H9 (cell line): ENCODE measurements around the gene ARID1B. TPM values are rescaled to one million over a fixed set of nuclear protein-coding genes. Genes with fewer than 3 reads are reported as not detected.

Source experiments
- DNase-seq: peaks from one replicate; pipeline ENCODE4 v3.0.0-alpha.2; 2017
- H2AFZ ChIP-seq: one replicate; pipeline ENCODE4 v1.6.1; 2013; ENCODE audit warnings: mild to moderate bottlenecking, low read length, control low read depth, moderate library complexity
- H2AK5ac ChIP-seq: 2 replicates; pipeline ENCODE4 v1.6.1; 2013; ENCODE audit warnings: low read length, control low read depth, mixed read lengths; ENCODE audit not compliant: insufficient read length
- H2BK120ac ChIP-seq: one replicate; pipeline ENCODE4 v1.6.1; 2013; ENCODE audit warnings: low read depth, mild to moderate bottlenecking, low read length, control low read depth, inconsistent platforms; ENCODE audit not compliant: poor library complexity, severe bottlenecking
- H2BK12ac ChIP-seq: 2 replicates; pipeline ENCODE4 v1.6.1; 2013; ENCODE audit warnings: low read length, control low read depth, mixed read lengths, low read depth; ENCODE audit not compliant: insufficient read length
- H2BK15ac ChIP-seq: 2 replicates; pipeline ENCODE4 v1.6.1; 2013; ENCODE audit warnings: low read depth, low read length, control low read depth
- H2BK20ac ChIP-seq: one replicate; pipeline ENCODE4 v1.6.1; 2013; ENCODE audit warnings: low read depth, mild to moderate bottlenecking, low read length, control low read depth, inconsistent platforms; ENCODE audit not compliant: poor library complexity, severe bottlenecking
- H2BK5ac ChIP-seq: 2 replicates; pipeline ENCODE4 v1.6.1; 2013; ENCODE audit warnings: low read length, control low read depth, mixed read lengths; ENCODE audit not compliant: insufficient read length
- H3K14ac ChIP-seq: 2 replicates; pipeline ENCODE4 v1.6.1; 2013; ENCODE audit warnings: low read length, control low read depth; ENCODE audit not compliant: insufficient read depth
- H3K18ac ChIP-seq: 2 replicates; pipeline ENCODE4 v1.6.1; 2013; ENCODE audit warnings: low read depth, mild to moderate bottlenecking, mixed read lengths, low read length, control low read depth; ENCODE audit not compliant: insufficient read length
- H3K23ac ChIP-seq: 2 replicates; pipeline ENCODE4 v1.6.1; 2013; ENCODE audit warnings: low read length, control low read depth, mixed read lengths, low read depth; ENCODE audit not compliant: insufficient read length
- H3K23me2 ChIP-seq: 2 replicates; pipeline ENCODE4 v1.6.1; 2013; ENCODE audit warnings: low read depth, mild to moderate bottlenecking, mixed read lengths, low read length, control low read depth; ENCODE audit not compliant: insufficient read length, poor library complexity, severe bottlenecking
- H3K27ac ChIP-seq: 2 replicates; pipeline ENCODE4 v1.5.1; 2013; ENCODE audit warnings: low read length, control low read depth, mixed read lengths, low read depth; ENCODE audit not compliant: insufficient read length
- H3K27me3 ChIP-seq: 2 replicates; pipeline ENCODE4 v1.6.1; 2013; ENCODE audit warnings: low read length, control low read depth, inconsistent platforms; ENCODE audit not compliant: insufficient read depth
- H3K4ac ChIP-seq: 2 replicates; pipeline ENCODE4 v1.6.1; 2013; ENCODE audit warnings: low read depth, mild to moderate bottlenecking, control low read depth, inconsistent platforms, low read length, moderate library complexity
- H3K4me1 ChIP-seq: 2 replicates; pipeline ENCODE4 v1.6.1; 2013; ENCODE audit warnings: low read length, control low read depth, inconsistent platforms; ENCODE audit not compliant: insufficient read depth
- H3K4me2 ChIP-seq: 2 replicates; pipeline ENCODE4 v1.6.1; 2013; ENCODE audit warnings: low read length, control low read depth, mixed read lengths; ENCODE audit not compliant: insufficient read length, insufficient read depth
- H3K56ac ChIP-seq: 2 replicates; pipeline ENCODE4 v1.6.1; 2013; ENCODE audit warnings: low read depth, mild to moderate bottlenecking, mixed read lengths, low read length, control low read depth; ENCODE audit not compliant: insufficient read length
- H3K79me1 ChIP-seq: 2 replicates; pipeline ENCODE4 v1.6.1; 2013; ENCODE audit warnings: low read depth, mild to moderate bottlenecking, moderate library complexity, low read length, control low read depth, inconsistent platforms; ENCODE audit not compliant: insufficient read depth, poor library complexity, severe bottlenecking
- H3K79me2 ChIP-seq: 2 replicates; pipeline ENCODE4 v1.6.1; 2013; ENCODE audit warnings: low read length, control low read depth, inconsistent platforms; ENCODE audit not compliant: insufficient read depth
- H3K9ac ChIP-seq: 2 replicates; pipeline ENCODE4 v1.6.1; 2013; ENCODE audit warnings: low read length, control low read depth, mixed read lengths; ENCODE audit not compliant: insufficient read length; ENCODE audit errors: extremely low read depth
- H3K9me3 ChIP-seq: one replicate; pipeline ENCODE4 v1.6.1; 2013; ENCODE audit warnings: low read depth, low read length, inconsistent platforms; ENCODE audit not compliant: control insufficient read depth
- H3T11ph ChIP-seq: one replicate; pipeline ENCODE4 v1.6.1; 2013; ENCODE audit warnings: mild to moderate bottlenecking, low read length, control low read depth, inconsistent platforms
- H4K20me1 ChIP-seq: one replicate; pipeline ENCODE4 v1.6.1; 2013; ENCODE audit not compliant: control insufficient read depth, insufficient read length, insufficient read depth
- H4K5ac ChIP-seq: 2 replicates; pipeline ENCODE4 v1.6.1; 2013; ENCODE audit warnings: low read depth, mild to moderate bottlenecking, mixed read lengths, low read length, control low read depth; ENCODE audit not compliant: insufficient read length
- H4K8ac ChIP-seq: replicated peaks from 2 replicates; pipeline ENCODE4 v1.6.1; 2013; ENCODE audit warnings: low read length, control low read depth, mixed read lengths, low read depth; ENCODE audit not compliant: insufficient read length
- H4K91ac ChIP-seq: 2 replicates; pipeline ENCODE4 v1.6.1; 2013; ENCODE audit warnings: low read depth, mild to moderate bottlenecking, moderate library complexity, mixed read lengths, low read length, control low read depth; ENCODE audit not compliant: insufficient read length
- H3K27ac Mint-ChIP-seq, 3 experiments: 2 replicates in 2 of 3; 3 replicates in 1 of 3; pipeline ENCODE4 v1.8.0; 2020 to 2021; ENCODE audit warnings: mixed read lengths in 3 of 3, mild to moderate bottlenecking in 1 of 3, moderate library complexity in 1 of 3
- H3K27me3 Mint-ChIP-seq: 2 replicates; pipeline ENCODE4 v1.8.0; 2021; ENCODE audit warnings: low read depth, mild to moderate bottlenecking, moderate library complexity, mixed read lengths
- H3K36me3 Mint-ChIP-seq, 3 experiments: 2 replicates in 2 of 3; 3 replicates in 1 of 3; pipeline ENCODE4 v1.8.0; 2020 to 2021; ENCODE audit warnings: low read depth in 3 of 3, mixed read lengths in 3 of 3; ENCODE audit not compliant: insufficient read depth in 1 of 3
- H3K4me1 Mint-ChIP-seq, 2 experiments: 2 replicates each; pipeline ENCODE4 v1.8.0; 2020; ENCODE audit warnings: mixed read lengths in 2 of 2
- H3K4me3 Mint-ChIP-seq, 2 experiments: 2 replicates in 1 of 2; 3 replicates in 1 of 2; pipeline ENCODE4 v1.8.0; 2020 to 2021; ENCODE audit warnings: mild to moderate bottlenecking in 2 of 2, mixed read lengths in 2 of 2, moderate library complexity in 1 of 2
- H3K9me3 Mint-ChIP-seq, 2 experiments: 2 replicates in 1 of 2; 3 replicates in 1 of 2; pipeline ENCODE4 v1.8.0; 2020; ENCODE audit warnings: mild to moderate bottlenecking in 2 of 2, mixed read lengths in 2 of 2, moderate library complexity in 1 of 2
- WGBS: extraction: QIAGEN DNeasy Blood & Tissue Kit; methylation state at CpG from one replicate; pipeline ENCODE4 v1.1.7; 2013; ENCODE audit warnings: missing lambda C conversion rate, low lambda C conversion rate, mixed read lengths; ENCODE audit not compliant: insufficient read length; ENCODE audit errors: extremely low coverage; 5-methylcytosine and 5-hydroxymethylcytosine counted together
- total RNA-seq: library from RNA; stranded (reverse); gene quantifications from 2 replicates; pipeline ENCODE4 v1.2.1, GENCODE V29; 2021
- TF ChIP-seq, protein P1 (sequence below): fragments of 200-600 bp; sonication (generic); conservative IDR thresholded peaks from 3 replicates; pipeline ENCODE4 v1.8.0; 2021; ENCODE audit warnings: antibody characterized with exemption, mild to moderate bottlenecking

Gene ARID1B
- total RNA-seq, 1 experiment from 2014 or later: 88.2 TPM

- no peaks in the 10 kb centered on the region for H3K9me3 ChIP-seq
- no peak overlapping the region for H3K56ac ChIP-seq
- no peak overlapping the region for H3K18ac ChIP-seq
- H3T11ph ChIP-seq: no peak overlapping the region
- no peak overlapping the region for H3K27ac Mint-ChIP-seq
- no peak overlapping the region for H2BK5ac ChIP-seq
- H2BK15ac ChIP-seq: no peak overlapping the region
- no peaks in the 10 kb centered on the region; the same call in 1 of the 2 replicates for H3K27me3 Mint-ChIP-seq
- WGBS: no CpG with 5 or more reads among the region's 6 CpGs
- no peaks in the 10 kb centered on the region for H3K79me2 ChIP-seq
- no peaks in the 10 kb centered on the region for H4K20me1 ChIP-seq
- H2AFZ ChIP-seq: no peak overlapping the region
- H3K23me2 ChIP-seq: no peaks in the 10 kb centered on the region
- no peak overlapping the region for H3K27ac ChIP-seq
- H3K23ac ChIP-seq: no peak overlapping the region
- H3K36me3 Mint-ChIP-seq: peaks cover 15 to 32% (median 21%) of the 10 kb centered on the region in 3 experiments
- no peak overlapping the region for H2AK5ac ChIP-seq
- H2BK120ac ChIP-seq: no peak overlapping the region
- no peak overlapping the region for H3K4ac ChIP-seq
- peaks cover 24 to 26% of the 10 kb centered on the region in 2 experiments for H3K4me1 Mint-ChIP-seq
- no peak overlapping the region for H3K4me2 ChIP-seq
- no peaks in the 10 kb centered on the region for H3K27me3 ChIP-seq
- no peak overlapping the region for H4K91ac ChIP-seq
- TF ChIP-seq, protein P1, sequence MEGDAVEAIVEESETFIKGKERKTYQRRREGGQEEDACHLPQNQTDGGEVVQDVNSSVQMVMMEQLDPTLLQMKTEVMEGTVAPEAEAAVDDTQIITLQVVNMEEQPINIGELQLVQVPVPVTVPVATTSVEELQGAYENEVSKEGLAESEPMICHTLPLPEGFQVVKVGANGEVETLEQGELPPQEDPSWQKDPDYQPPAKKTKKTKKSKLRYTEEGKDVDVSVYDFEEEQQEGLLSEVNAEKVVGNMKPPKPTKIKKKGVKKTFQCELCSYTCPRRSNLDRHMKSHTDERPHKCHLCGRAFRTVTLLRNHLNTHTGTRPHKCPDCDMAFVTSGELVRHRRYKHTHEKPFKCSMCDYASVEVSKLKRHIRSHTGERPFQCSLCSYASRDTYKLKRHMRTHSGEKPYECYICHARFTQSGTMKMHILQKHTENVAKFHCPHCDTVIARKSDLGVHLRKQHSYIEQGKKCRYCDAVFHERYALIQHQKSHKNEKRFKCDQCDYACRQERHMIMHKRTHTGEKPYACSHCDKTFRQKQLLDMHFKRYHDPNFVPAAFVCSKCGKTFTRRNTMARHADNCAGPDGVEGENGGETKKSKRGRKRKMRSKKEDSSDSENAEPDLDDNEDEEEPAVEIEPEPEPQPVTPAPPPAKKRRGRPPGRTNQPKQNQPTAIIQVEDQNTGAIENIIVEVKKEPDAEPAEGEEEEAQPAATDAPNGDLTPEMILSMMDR: no peak
- no peak overlapping the region for H2BK20ac ChIP-seq
- no peak overlapping the region for H4K5ac ChIP-seq
- H3K9me3 Mint-ChIP-seq: peaks cover 0 to 4% of the 10 kb centered on the region in 2 experiments; a peak in 2 of 5 replicates
- H2BK12ac ChIP-seq: no peak overlapping the region
- no peak overlapping the region for H3K4me3 Mint-ChIP-seq
- H3K79me1 ChIP-seq: no peaks in the 10 kb centered on the region
- no peak for DNase-seq
- no peak overlapping the region for H3K9ac ChIP-seq
- H3K14ac ChIP-seq: no peak overlapping the region
- peaks cover 4% of the 10 kb centered on the region; the same call in 1 of the 2 replicates for H3K4me1 ChIP-seq
- no peak overlapping the region for H4K8ac ChIP-seq
Observed at GRCh38 chr6:157150076-157150475, 372.9 kb downstream of the ARID1B start.
